Esophagus muscularis mucosa (tissue), 4 donors: ENCODE results near the gene ZNF644.

ENCODE experiments used
- EP300 ChIP-seq: sonication (generic); formaldehyde crosslinking; IDR thresholded peaks from one replicate; pipeline ENCODE4 v1.6.1; 2017; ENCODE audit warnings: antibody characterized with exemption
- POLR2A ChIP-seq: fragments of 450-650 bp; IDR thresholded peaks from one replicate; pipeline ENCODE4 v1.6.1; 2017; ENCODE audit warnings: antibody characterized with exemption, moderate library complexity, mild to moderate bottlenecking, low read depth
- POLR2AphosphoS5 ChIP-seq, 2 donors: sonication (generic); formaldehyde crosslinking; IDR thresholded peaks; one replicate each; pipeline ENCODE4 v1.6.1; 2017; ENCODE audit warnings: antibody characterized with exemption in 2 of 2
- TF ChIP-seq, protein P1 (sequence below), 3 experiments: fragments of 200-600 bp in 2 of 3; fragments of 450-650 bp in 1 of 3; sonication (generic) in 2 of 3; IDR thresholded peaks; one replicate each; pipeline ENCODE4 v1.5.1; 2017 to 2019; ENCODE audit warnings: antibody characterized with exemption in 3 of 3, mild to moderate bottlenecking in 2 of 3, moderate library complexity in 1 of 3

DNA sequence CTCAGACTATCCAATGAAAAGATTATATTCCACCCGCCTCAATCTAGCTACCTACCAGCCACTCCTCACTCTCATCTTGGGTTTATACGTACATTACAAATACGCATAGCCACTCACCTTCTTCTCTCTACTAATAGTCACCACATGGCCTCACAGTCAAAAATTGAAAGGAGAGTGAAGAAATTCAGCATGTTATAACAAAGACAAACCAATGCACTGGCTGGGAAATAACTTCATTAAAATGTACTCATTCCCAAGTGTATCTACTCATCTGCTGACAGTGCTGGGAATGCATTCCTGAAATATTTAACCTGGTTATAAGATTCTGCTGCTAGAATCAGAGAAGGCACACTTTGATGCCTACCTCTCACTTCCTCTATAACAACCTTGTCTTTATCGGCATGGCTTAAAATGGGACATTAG lies 6.5 kb downstream of the ZNF644 start:
- TF ChIP-seq, protein P1, sequence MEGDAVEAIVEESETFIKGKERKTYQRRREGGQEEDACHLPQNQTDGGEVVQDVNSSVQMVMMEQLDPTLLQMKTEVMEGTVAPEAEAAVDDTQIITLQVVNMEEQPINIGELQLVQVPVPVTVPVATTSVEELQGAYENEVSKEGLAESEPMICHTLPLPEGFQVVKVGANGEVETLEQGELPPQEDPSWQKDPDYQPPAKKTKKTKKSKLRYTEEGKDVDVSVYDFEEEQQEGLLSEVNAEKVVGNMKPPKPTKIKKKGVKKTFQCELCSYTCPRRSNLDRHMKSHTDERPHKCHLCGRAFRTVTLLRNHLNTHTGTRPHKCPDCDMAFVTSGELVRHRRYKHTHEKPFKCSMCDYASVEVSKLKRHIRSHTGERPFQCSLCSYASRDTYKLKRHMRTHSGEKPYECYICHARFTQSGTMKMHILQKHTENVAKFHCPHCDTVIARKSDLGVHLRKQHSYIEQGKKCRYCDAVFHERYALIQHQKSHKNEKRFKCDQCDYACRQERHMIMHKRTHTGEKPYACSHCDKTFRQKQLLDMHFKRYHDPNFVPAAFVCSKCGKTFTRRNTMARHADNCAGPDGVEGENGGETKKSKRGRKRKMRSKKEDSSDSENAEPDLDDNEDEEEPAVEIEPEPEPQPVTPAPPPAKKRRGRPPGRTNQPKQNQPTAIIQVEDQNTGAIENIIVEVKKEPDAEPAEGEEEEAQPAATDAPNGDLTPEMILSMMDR (IDR thresholded peaks at IDR 0.05): no peak
- TF ChIP-seq POLR2AphosphoS5 (IDR thresholded peaks at IDR 0.05) (no peak), POLR2A (no peak), EP300 (no peak)
